Measurements from ENCODE around the gene IL12RB1. TPM values are rescaled to one million over a fixed set of nuclear protein-coding genes. Genes with fewer than 3 reads are reported as not detected.
"Not testable (repeated sequence)": the region's sequence is repeated elsewhere in the genome, so short reads cannot be mapped to it uniquely, and the experiment has no call there.

IL12RB1 gene
- total and polyA plus RNA-seq, 7 experiments from 2014 or later, result 17.6 to 110 (median 24.1) TPM

- H3K9me3 Mint-ChIP-seq, result no peaks in the 10 kb centered on the region
- CTCF ChIA-PET, result interaction anchor here (0.5 to 4.6 kb wide), 9 partner anchors 10 to 239 kb away, joined by 3 to 25 read pairs (median 7); partner anchors contain the start of genes MAST3 and PIK3R2
- intact Hi-C loops (cut with micrococcal nuclease), result loop anchor here (1.0 to 10.0 kb wide), 3 partner anchors 12 to 415 kb away; partner anchors contain the start of genes ELL (in 1 of the 2) and RPL18A (in 1 of the 2)
- H3K4me3 Mint-ChIP-seq, result peak overlapping the region; percentile 70 to 91 (median 83)
- peak in 5 of 9 donors; percentile 31 to 72 (median 43) for DNase-seq
- no peaks in the 10 kb centered on the region for H3K36me3 ChIP-seq (ENCODE audit: control insufficient read depth in 2 of 3, insufficient read depth in 3 of 3, low read length in 3 of 3)
- H3K27me3 Mint-ChIP-seq, result peaks cover 0 to 3% (median 0%) of the 10 kb centered on the region in 5 donors
- peak overlapping the region; percentile 85 for H3K27ac ChIP-seq (ENCODE audit: low read depth, low read length)
- H3K27me3 ChIP-seq (ENCODE audit: control insufficient read depth in 2 of 2, insufficient read depth in 2 of 2, low read length in 2 of 2), result no peaks in the 10 kb centered on the region
- peaks cover 9 to 11% of the 10 kb centered on the region in 2 donors for H3K4me1 ChIP-seq (ENCODE audit: control insufficient read depth in 2 of 2, insufficient read depth in 2 of 2, low read length in 2 of 2)
- ATAC-seq, result peak; percentile 72
- POLR2A ChIA-PET, result interaction anchor here (0.7 to 10.7 kb wide), 8 partner anchors 9 to 170 kb away, joined by 3 to 169 read pairs (median 6); partner anchors contain the start of genes IL12RB1 and MAST3
- H3K4me1 Mint-ChIP-seq, result peaks cover 18 to 28% (median 22%) of the 10 kb centered on the region in 7 donors
- peaks cover 0 to 3% (median 0%) of the 10 kb centered on the region in 5 donors for H3K36me3 Mint-ChIP-seq
- H3K27ac Mint-ChIP-seq, result peak overlapping the region in 7 of 9 donors; percentile 79 to 96 (median 88)
- H3K9me3 ChIP-seq (ENCODE audit: control insufficient read depth in 2 of 3, low read length in 3 of 3), result no peaks in the 10 kb centered on the region
- peak overlapping the region; percentile 72 for H3K4me3 ChIP-seq (ENCODE audit: low read length)
Observed at GRCh38 chr19:18109733-18110608, 23.2 kb upstream of the IL12RB1 start.

GRCh38 chr19:18109341-18109732 is 22.6 kb upstream of the IL12RB1 start:
- DNase-seq (no peak), ATAC-seq (peak; percentile 6)
- CTCF ChIA-PET, result interaction anchor here (0.9 to 4.6 kb wide), 8 partner anchors 10 to 170 kb away, joined by 3 to 25 read pairs (median 8); partner anchors contain the start of genes MAST3 and PIK3R2
- Mint-ChIP-seq H3K4me3 (peak overlapping the region; percentile 70 to 91 (median 83)), H3K36me3 (peaks cover 0 to 3% (median 0%) of the 10 kb centered on the region in 5 donors), H3K9me3 (no peaks in the 10 kb centered on the region), H3K4me1 (peaks cover 15 to 34% (median 26%) of the 10 kb centered on the region in 7 donors), H3K27ac (peak overlapping the region in 8 of 9 donors; percentile 79 to 96 (median 90)), H3K27me3 (peaks cover 0 to 5% (median 0%) of the 10 kb centered on the region in 5 donors)
- Histone ChIP-seq H3K9me3 (ENCODE audit: control insufficient read depth in 2 of 3, low read length in 3 of 3) (no peaks in the 10 kb centered on the region), H3K36me3 (ENCODE audit: control insufficient read depth in 2 of 3, insufficient read depth in 3 of 3, low read length in 3 of 3) (no peaks in the 10 kb centered on the region), H3K4me3 (ENCODE audit: low read length) (peak overlapping the region; percentile 72), H3K27ac (ENCODE audit: low read depth, low read length) (peak overlapping the region; percentile 85), H3K4me1 (ENCODE audit: control insufficient read depth in 2 of 2, insufficient read depth in 2 of 2, low read length in 2 of 2) (peaks cover 12 to 16% of the 10 kb centered on the region in 2 donors), H3K27me3 (ENCODE audit: control insufficient read depth in 2 of 2, insufficient read depth in 2 of 2, low read length in 2 of 2) (no peaks in the 10 kb centered on the region)
- POLR2A ChIA-PET, result interaction anchor here (0.7 to 10.7 kb wide), 3 partner anchors 9 to 62 kb away, joined by 3 to 169 read pairs (median 27); partner anchors contain the start of genes IL12RB1 and MAST3
- intact Hi-C loops (cut with micrococcal nuclease), result no loop called here

- H3K27ac Mint-ChIP-seq, result peak overlapping the region; percentile 62 to 96 (median 88)
- Histone ChIP-seq H3K27ac (ENCODE audit: low read depth, low read length) (peak overlapping the region; percentile 85), H3K9me3 (ENCODE audit: control insufficient read depth in 2 of 3, low read length in 3 of 3) (no peaks in the 10 kb centered on the region), H3K27me3 (ENCODE audit: control insufficient read depth in 2 of 2, insufficient read depth in 2 of 2, low read length in 2 of 2) (no peaks in the 10 kb centered on the region), H3K36me3 (ENCODE audit: control insufficient read depth in 2 of 3, insufficient read depth in 3 of 3, low read length in 3 of 3) (no peaks in the 10 kb centered on the region), H3K4me3 (ENCODE audit: low read length) (no peak overlapping the region), H3K4me1 (ENCODE audit: control insufficient read depth in 2 of 2, insufficient read depth in 2 of 2, low read length in 2 of 2) (peaks cover 12 to 16% of the 10 kb centered on the region in 2 donors)
- ChIA-PET CTCF (interaction anchor here (0.9 to 3.8 kb wide), 7 partner anchors 11 to 171 kb away, joined by 3 to 16 read pairs (median 7); partner anchors contain the start of gene MAST3), POLR2A (interaction anchor here (0.7 to 10.7 kb wide), 4 partner anchors 10 to 170 kb away, joined by 3 to 169 read pairs (median 15); partner anchors contain the start of genes IL12RB1 and MAST3)
- no peaks in the 10 kb centered on the region for H3K9me3 Mint-ChIP-seq
- DNase-seq, result no peak
- H3K36me3 Mint-ChIP-seq, result peaks cover 0 to 3% (median 0%) of the 10 kb centered on the region in 5 donors
- peaks cover 0 to 5% (median 0%) of the 10 kb centered on the region in 5 donors for H3K27me3 Mint-ChIP-seq
- intact Hi-C loops (cut with micrococcal nuclease), result no loop called here
- ATAC-seq, result no peak
- H3K4me3 Mint-ChIP-seq, result peak overlapping the region; percentile 70 to 91 (median 83)
- H3K4me1 Mint-ChIP-seq, result peaks cover 15 to 35% (median 27%) of the 10 kb centered on the region in 7 donors
Observed at GRCh38 chr19:18108897-18109296, 22.2 kb upstream of the IL12RB1 start.

GRCh38 chr19:18107235-18107634 is 20.5 kb upstream of the IL12RB1 start:
- Mint-ChIP-seq H3K27ac (peak overlapping the region in 3 of 9 donors; percentile 25 to 87 (median 47)), H3K27me3 (peaks cover 0 to 5% (median 0%) of the 10 kb centered on the region in 5 donors), H3K9me3 (no peaks in the 10 kb centered on the region), H3K4me1 (peaks cover 15 to 31% (median 22%) of the 10 kb centered on the region in 7 donors), H3K36me3 (peaks cover 0 to 3% (median 0%) of the 10 kb centered on the region in 5 donors), H3K4me3 (peak overlapping the region in 5 of 10 donors; percentile 21 to 73 (median 23))
- H3K27ac ChIP-seq (ENCODE audit: low read depth, low read length), result no peak overlapping the region
- H3K36me3 ChIP-seq (ENCODE audit: control insufficient read depth in 2 of 3, insufficient read depth in 3 of 3, low read length in 3 of 3), result no peaks in the 10 kb centered on the region
- intact Hi-C loops (cut with micrococcal nuclease), result no loop called here
- DNase-seq, result no peak
- no peak for ATAC-seq
- no peaks in the 10 kb centered on the region for H3K27me3 ChIP-seq (ENCODE audit: control insufficient read depth in 2 of 2, insufficient read depth in 2 of 2, low read length in 2 of 2)
- H3K4me1 ChIP-seq (ENCODE audit: control insufficient read depth in 2 of 2, insufficient read depth in 2 of 2, low read length in 2 of 2), result peaks cover 12 to 16% of the 10 kb centered on the region in 2 donors
- H3K4me3 ChIP-seq (ENCODE audit: low read length), result no peak overlapping the region
- no peaks in the 10 kb centered on the region for H3K9me3 ChIP-seq (ENCODE audit: control insufficient read depth in 2 of 3, low read length in 3 of 3)
- ChIA-PET CTCF (interaction anchor here (3.1 kb wide), 1 partner anchor 17 kb away, joined by 16 read pairs; no protein-coding TSS in a partner anchor), POLR2A (interaction anchor here (4.9 to 10.7 kb wide), 2 partner anchors 11 to 14 kb away, joined by 27 to 169 read pairs; partner anchors contain the start of genes IL12RB1 and MAST3)

DNA sequence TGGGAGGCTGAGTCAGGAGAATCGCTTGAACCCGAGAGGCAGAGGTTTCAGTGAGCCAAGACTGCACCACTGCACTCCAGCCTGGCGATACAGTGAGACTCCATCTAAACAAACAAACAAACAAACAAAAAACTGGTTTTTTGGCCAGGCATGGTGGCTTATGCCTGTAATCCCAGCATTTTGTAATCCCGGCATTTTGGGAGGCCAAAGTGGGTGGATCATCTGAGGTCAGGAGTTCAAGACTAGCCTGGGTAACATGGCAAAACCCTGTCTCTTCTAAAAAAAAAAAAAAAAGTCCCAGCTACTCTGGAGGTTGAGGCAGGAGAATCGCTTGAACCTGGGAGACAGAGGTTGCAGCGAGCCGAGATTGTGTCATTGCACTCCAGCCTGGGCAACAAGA is 18.5 kb upstream of the IL12RB1 start:
- intact Hi-C loops (cut with micrococcal nuclease), result loop anchor here (2.0 kb wide), 1 partner anchor 14 kb away; no protein-coding TSS in a partner anchor
- not testable (repeated sequence) for H3K27ac Mint-ChIP-seq; H3K27me3 ChIP-seq (ENCODE audit: control insufficient read depth in 2 of 2, insufficient read depth in 2 of 2, low read length in 2 of 2); H3K36me3 ChIP-seq (ENCODE audit: control insufficient read depth in 2 of 3, insufficient read depth in 3 of 3, low read length in 3 of 3); ATAC-seq; H3K27ac ChIP-seq (ENCODE audit: low read depth, low read length); H3K27me3 Mint-ChIP-seq; DNase-seq; H3K4me1 ChIP-seq (ENCODE audit: control insufficient read depth in 2 of 2, insufficient read depth in 2 of 2, low read length in 2 of 2); H3K9me3 Mint-ChIP-seq; H3K4me3 ChIP-seq (ENCODE audit: low read length); H3K36me3 Mint-ChIP-seq; H3K9me3 ChIP-seq (ENCODE audit: control insufficient read depth in 2 of 3, low read length in 3 of 3)
- H3K4me1 Mint-ChIP-seq, result peaks cover 13 to 26% (median 23%) of the 10 kb centered on the region in 7 donors
- CTCF ChIA-PET, result interaction anchor here (0.7 to 1.3 kb wide), 2 partner anchors 8 to 22 kb away, joined by 4 to 6 read pairs; no protein-coding TSS in a partner anchor
- POLR2A ChIA-PET, result interaction anchor here (0.8 to 10.7 kb wide), 3 partner anchors 12 to 176 kb away, joined by 4 to 169 read pairs (median 4); partner anchors contain the start of genes IL12RB1, JUND and MAST3
- H3K4me3 Mint-ChIP-seq, result peak overlapping the region in 2 of 10 donors; percentile 84 to 85

GRCh38 chr19:18104793-18105131 is 18.0 kb upstream of the IL12RB1 start:
- Histone ChIP-seq H3K36me3 (ENCODE audit: control insufficient read depth in 2 of 3, insufficient read depth in 3 of 3, low read length in 3 of 3) (no peaks in the 10 kb centered on the region), H3K4me3 (ENCODE audit: low read length) (peak overlapping the region; percentile 72), H3K27me3 (ENCODE audit: control insufficient read depth in 2 of 2, insufficient read depth in 2 of 2, low read length in 2 of 2) (no peaks in the 10 kb centered on the region), H3K4me1 (ENCODE audit: control insufficient read depth in 2 of 2, insufficient read depth in 2 of 2, low read length in 2 of 2) (peaks cover 4 to 6% of the 10 kb centered on the region in 2 donors), H3K27ac (ENCODE audit: low read depth, low read length) (peak overlapping the region; percentile 64), H3K9me3 (ENCODE audit: control insufficient read depth in 2 of 3, low read length in 3 of 3) (no peaks in the 10 kb centered on the region)
- intact Hi-C loops (cut with micrococcal nuclease), result loop anchor here (2.0 kb wide), 1 partner anchor 14 kb away; no protein-coding TSS in a partner anchor
- peak overlapping the region in 8 of 9 donors; percentile 28 to 71 (median 58) for H3K27ac Mint-ChIP-seq
- CTCF ChIA-PET, result interaction anchor here (1.1 to 1.3 kb wide), 2 partner anchors 9 to 13 kb away, joined by 3 to 6 read pairs; no protein-coding TSS in a partner anchor
- H3K27me3 Mint-ChIP-seq, result peaks cover 0 to 6% (median 0%) of the 10 kb centered on the region in 5 donors
- H3K4me1 Mint-ChIP-seq, result peaks cover 14 to 28% (median 25%) of the 10 kb centered on the region in 7 donors
- POLR2A ChIA-PET, result interaction anchor here (2.0 to 10.7 kb wide), 2 partner anchors 12 to 176 kb away, joined by 4 to 169 read pairs; partner anchors contain the start of genes IL12RB1, JUND and MAST3
- H3K4me3 Mint-ChIP-seq, result peak overlapping the region; percentile 73 to 85 (median 77)
- DNase-seq (no peak), ATAC-seq (no peak)
- H3K9me3 Mint-ChIP-seq, result no peaks in the 10 kb centered on the region
- H3K36me3 Mint-ChIP-seq, result peaks cover 0 to 4% (median under 1%) of the 10 kb centered on the region in 5 donors
